KMS-11 (cell line): ENCODE results near the gene ZNF85.
"Not testable (repeated sequence)": the region's sequence is repeated elsewhere in the genome, so short reads cannot be mapped to it uniquely, and the experiment has no call there.

Experiments used
- H2AFZ ChIP-seq: fragments of 200-600 bp; sonication (generic); 2 replicates; pipeline ENCODE4 v1.6.1; 2016; ENCODE audit warnings: antibody characterized with exemption, mixed run types, low read depth
- H3K27ac ChIP-seq: fragments of 200-600 bp; sonication (generic); 2 replicates; pipeline ENCODE4 v1.6.1; 2016; ENCODE audit warnings: mild to moderate bottlenecking, mixed run types
- H3K27me3 ChIP-seq: fragments of 200-600 bp; sonication (generic); 2 replicates; pipeline ENCODE4 v1.6.1; 2017; ENCODE audit warnings: mild to moderate bottlenecking, low read depth, mixed run types, moderate library complexity; ENCODE audit not compliant: insufficient read depth
- H3K36me3 ChIP-seq: fragments of 200-600 bp; sonication (generic); 2 replicates; pipeline ENCODE4 v1.6.1; 2017; ENCODE audit warnings: mild to moderate bottlenecking, mixed run types; ENCODE audit not compliant: insufficient read depth
- H3K4me1 ChIP-seq: fragments of 200-600 bp; sonication (generic); 2 replicates; pipeline ENCODE4 v1.6.1; 2016; ENCODE audit warnings: mild to moderate bottlenecking, low read depth, mixed run types; ENCODE audit not compliant: poor library complexity, severe bottlenecking
- H3K4me2 ChIP-seq: fragments of 200-600 bp; sonication (generic); 2 replicates; pipeline ENCODE4 v1.7.0; 2016; ENCODE audit warnings: mild to moderate bottlenecking, mixed run types
- H3K4me3 ChIP-seq: fragments of 200-600 bp; sonication (generic); IDR thresholded peaks from 2 replicates; pipeline ENCODE4 v1.6.1; 2017; ENCODE audit warnings: low read depth, low read length, mixed read lengths; ENCODE audit not compliant: insufficient read depth
- H3K79me2 ChIP-seq: fragments of 200-600 bp; sonication (generic); 2 replicates; pipeline ENCODE4 v1.6.1; 2016; ENCODE audit warnings: low read depth, mixed run types; ENCODE audit not compliant: insufficient read depth
- H3K9ac ChIP-seq: fragments of 200-600 bp; sonication (generic); 2 replicates; pipeline ENCODE4 v1.6.1; 2016; ENCODE audit warnings: mild to moderate bottlenecking, mixed run types
- H4K20me1 ChIP-seq: fragments of 200-600 bp; sonication (generic); 2 replicates; pipeline ENCODE4 v1.6.1; 2016; ENCODE audit warnings: mild to moderate bottlenecking, mixed run types; ENCODE audit not compliant: insufficient read depth
- TF ChIP-seq, protein P1 (sequence below): fragments of 200-600 bp; sonication (generic); conservative IDR thresholded peaks from 2 replicates; pipeline ENCODE4 v1.6.1; 2017; ENCODE audit warnings: low read depth, mild to moderate bottlenecking, antibody characterized with exemption, low read length, moderate library complexity, mixed read lengths

ZNF85 gene

DNA sequence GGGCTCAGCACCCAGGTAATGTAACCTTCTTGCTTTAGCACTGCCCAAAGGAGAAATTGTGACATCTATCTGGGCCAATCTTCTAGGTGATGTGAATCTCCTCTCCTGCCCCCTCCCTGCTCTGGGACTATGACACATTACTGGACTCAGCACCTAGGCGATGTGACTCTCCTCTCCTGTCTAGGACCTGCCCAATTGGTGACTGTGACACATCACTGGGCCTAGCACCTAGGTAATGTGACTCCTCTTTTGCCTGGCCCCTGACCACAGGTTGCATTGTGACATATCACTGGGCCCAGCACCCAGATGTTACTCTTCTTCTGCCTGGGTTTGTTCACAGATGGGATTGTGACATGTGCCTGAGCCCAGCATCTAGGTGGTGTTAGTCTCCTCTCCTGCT lies 45.0 kb downstream of the ZNF85 start:
- Histone ChIP-seq H3K36me3 (no peaks in the 10 kb centered on the region), H4K20me1 (no peaks in the 10 kb centered on the region), H3K4me3 (no peak overlapping the region), H3K9ac (no peak overlapping the region), H2AFZ (no peak overlapping the region), H3K79me2 (no peaks in the 10 kb centered on the region), H3K27ac (no peak overlapping the region), H3K4me2 (no peak overlapping the region), H3K4me1 (no peaks in the 10 kb centered on the region), H3K27me3 (no peaks in the 10 kb centered on the region)
- TF ChIP-seq, protein P1, sequence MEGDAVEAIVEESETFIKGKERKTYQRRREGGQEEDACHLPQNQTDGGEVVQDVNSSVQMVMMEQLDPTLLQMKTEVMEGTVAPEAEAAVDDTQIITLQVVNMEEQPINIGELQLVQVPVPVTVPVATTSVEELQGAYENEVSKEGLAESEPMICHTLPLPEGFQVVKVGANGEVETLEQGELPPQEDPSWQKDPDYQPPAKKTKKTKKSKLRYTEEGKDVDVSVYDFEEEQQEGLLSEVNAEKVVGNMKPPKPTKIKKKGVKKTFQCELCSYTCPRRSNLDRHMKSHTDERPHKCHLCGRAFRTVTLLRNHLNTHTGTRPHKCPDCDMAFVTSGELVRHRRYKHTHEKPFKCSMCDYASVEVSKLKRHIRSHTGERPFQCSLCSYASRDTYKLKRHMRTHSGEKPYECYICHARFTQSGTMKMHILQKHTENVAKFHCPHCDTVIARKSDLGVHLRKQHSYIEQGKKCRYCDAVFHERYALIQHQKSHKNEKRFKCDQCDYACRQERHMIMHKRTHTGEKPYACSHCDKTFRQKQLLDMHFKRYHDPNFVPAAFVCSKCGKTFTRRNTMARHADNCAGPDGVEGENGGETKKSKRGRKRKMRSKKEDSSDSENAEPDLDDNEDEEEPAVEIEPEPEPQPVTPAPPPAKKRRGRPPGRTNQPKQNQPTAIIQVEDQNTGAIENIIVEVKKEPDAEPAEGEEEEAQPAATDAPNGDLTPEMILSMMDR: no peak

DNA sequence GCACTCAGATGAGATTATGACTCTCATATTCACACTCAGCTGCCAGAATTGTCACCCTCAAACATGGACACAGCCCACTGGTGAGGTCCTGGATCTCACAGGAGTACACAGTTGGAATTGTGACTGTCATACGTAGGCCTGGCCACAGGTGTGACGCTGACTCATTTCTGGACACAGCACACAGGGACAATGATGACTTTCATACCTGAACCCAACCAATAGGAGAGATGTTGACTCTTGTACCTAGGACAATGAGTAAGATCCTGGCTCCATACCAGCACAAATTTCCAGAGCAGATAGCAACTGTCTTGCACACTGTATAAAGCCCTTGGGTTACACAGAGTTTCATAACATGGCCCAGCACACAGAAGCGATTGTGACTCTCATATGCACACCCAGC lies 46.4 kb downstream of the ZNF85 start:
- no peaks in the 10 kb centered on the region for H3K27me3 ChIP-seq
- no peak overlapping the region for H3K27ac ChIP-seq
- no peaks in the 10 kb centered on the region for H4K20me1 ChIP-seq
- no peak overlapping the region for H3K4me3 ChIP-seq
- H3K9ac ChIP-seq: no peak overlapping the region
- no peaks in the 10 kb centered on the region for H3K4me1 ChIP-seq
- no peaks in the 10 kb centered on the region for H3K36me3 ChIP-seq
- TF ChIP-seq, protein P1: no peak
- H3K4me2 ChIP-seq: no peak overlapping the region
- H3K79me2 ChIP-seq: no peaks in the 10 kb centered on the region
- no peak overlapping the region for H2AFZ ChIP-seq

DNA sequence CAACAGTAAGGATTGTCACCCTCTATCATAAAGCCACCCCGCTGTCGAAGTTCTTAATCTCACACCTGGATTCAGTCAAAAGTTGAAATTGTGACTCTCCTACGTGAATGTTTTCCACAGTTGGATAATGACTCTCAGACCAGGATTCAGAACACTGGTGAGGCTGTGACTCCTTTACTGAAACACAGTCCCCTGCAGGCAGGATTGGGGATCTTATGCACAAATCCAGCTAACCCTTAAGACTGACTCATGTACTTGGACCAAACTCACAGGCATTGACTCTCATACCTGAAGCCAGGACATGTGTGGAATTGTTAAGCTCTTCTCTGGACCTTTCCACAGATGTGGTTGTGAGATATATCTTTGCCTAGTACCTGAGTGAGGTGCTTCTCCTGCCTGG lies 46.8 kb downstream of the ZNF85 start:
- Histone ChIP-seq H3K4me2 (no peak overlapping the region), H4K20me1 (no peaks in the 10 kb centered on the region), H3K79me2 (no peaks in the 10 kb centered on the region), H3K36me3 (no peaks in the 10 kb centered on the region), H3K4me3 (no peak overlapping the region), H3K27me3 (no peaks in the 10 kb centered on the region), H2AFZ (no peak overlapping the region), H3K27ac (no peak overlapping the region), H3K4me1 (no peaks in the 10 kb centered on the region), H3K9ac (no peak overlapping the region)
- TF ChIP-seq, protein P1: no peak

- H3K4me1 ChIP-seq, H4K20me1 ChIP-seq, H3K4me2 ChIP-seq: not testable (repeated sequence)
Observed at GRCh38 chr19:20992788-20993187, 69.7 kb downstream of the ZNF85 start.

DNA sequence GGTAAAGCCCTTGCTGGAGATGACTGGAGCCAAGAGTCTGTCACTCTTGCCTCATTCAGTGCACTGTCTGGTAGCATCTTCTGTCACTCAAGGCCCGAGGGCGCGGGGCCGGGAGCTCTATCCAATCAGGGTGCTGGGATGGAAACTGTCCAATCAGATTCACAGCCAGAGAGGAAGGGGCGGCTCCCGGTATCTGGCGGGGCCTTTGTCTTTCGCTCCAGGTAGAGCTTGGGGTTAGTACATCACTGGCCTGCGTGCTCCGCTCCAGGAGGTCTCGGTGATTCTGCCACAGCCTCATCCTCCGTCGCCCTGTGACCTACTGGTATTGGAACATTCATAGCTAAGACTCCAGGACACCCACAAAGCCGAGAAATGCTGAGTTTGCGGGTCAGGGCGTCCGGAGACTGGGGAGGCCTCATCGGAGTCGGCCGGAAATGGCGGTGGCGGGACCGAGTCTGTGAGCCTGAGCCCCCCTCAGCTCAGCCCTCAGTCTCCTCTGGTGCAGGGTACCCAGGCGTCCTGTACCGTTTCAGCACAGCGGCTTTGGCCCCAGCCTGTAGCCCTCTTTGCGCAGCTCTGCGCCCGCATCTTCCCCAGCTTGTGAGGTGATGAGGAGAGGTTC lies 76.8 kb downstream of the ZNF85 start:
- no peak overlapping the region for H3K4me3 ChIP-seq
- no peak overlapping the region for H3K9ac ChIP-seq
- no peaks in the 10 kb centered on the region for H3K79me2 ChIP-seq
- no peaks in the 10 kb centered on the region for H4K20me1 ChIP-seq
- no peak overlapping the region for H3K4me2 ChIP-seq
- H3K27me3 ChIP-seq: no peaks in the 10 kb centered on the region
- H3K27ac ChIP-seq: no peak overlapping the region
- H3K4me1 ChIP-seq: no peaks in the 10 kb centered on the region
- H2AFZ ChIP-seq: no peak overlapping the region
- H3K36me3 ChIP-seq: no peaks in the 10 kb centered on the region
- TF ChIP-seq, protein P1: no peak

More at GRCh38 chr19:20992788-20993187, 69.7 kb downstream of the ZNF85 start:
- H2AFZ ChIP-seq, H3K36me3 ChIP-seq, H3K27ac ChIP-seq, H3K4me3 ChIP-seq, H3K79me2 ChIP-seq, H3K27me3 ChIP-seq, H3K9ac ChIP-seq: not testable (repeated sequence)
